ENCODE results near the gene SOS2.

Gene SOS2

DNA sequence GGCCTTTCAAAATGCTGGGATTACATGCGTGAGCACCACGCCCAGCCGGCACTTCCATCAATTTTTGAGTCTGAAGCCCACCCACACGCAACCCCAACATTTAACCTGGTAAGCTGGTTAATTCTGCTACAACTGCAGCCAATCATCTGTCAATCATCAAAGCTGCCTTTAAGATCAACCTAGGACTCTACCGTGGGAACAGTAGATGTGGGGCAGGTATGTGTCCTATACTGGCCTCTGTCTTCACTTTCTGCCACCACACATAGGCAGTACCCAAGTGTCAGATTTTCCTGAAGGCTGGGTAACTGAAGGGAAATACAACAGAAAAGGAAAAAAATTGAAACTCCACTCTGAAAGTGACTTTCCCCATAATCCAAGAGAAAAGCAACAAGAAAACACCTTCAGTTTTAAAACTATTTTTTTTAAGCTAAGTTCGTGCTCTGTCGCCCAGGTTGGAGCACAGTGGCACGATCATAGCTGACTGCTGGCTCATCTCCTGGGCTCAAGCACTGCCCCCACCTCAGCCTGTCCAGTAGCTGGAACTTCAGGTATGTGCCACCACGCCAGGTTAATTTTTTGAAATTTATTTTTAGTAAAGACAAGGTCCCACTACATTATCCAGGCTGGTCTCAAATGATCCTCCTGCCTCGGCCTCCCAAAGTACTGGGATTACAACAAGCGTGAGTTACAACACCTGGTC lies 137.2 kb downstream of the SOS2 start:
- TF ChIP-seq, protein P1, sequence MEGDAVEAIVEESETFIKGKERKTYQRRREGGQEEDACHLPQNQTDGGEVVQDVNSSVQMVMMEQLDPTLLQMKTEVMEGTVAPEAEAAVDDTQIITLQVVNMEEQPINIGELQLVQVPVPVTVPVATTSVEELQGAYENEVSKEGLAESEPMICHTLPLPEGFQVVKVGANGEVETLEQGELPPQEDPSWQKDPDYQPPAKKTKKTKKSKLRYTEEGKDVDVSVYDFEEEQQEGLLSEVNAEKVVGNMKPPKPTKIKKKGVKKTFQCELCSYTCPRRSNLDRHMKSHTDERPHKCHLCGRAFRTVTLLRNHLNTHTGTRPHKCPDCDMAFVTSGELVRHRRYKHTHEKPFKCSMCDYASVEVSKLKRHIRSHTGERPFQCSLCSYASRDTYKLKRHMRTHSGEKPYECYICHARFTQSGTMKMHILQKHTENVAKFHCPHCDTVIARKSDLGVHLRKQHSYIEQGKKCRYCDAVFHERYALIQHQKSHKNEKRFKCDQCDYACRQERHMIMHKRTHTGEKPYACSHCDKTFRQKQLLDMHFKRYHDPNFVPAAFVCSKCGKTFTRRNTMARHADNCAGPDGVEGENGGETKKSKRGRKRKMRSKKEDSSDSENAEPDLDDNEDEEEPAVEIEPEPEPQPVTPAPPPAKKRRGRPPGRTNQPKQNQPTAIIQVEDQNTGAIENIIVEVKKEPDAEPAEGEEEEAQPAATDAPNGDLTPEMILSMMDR (conservative IDR thresholded peaks at IDR 0.05; ENCODE audit: low read depth, low read length): no peak
- H3K4me3 ChIP-seq (ENCODE audit: low read depth, low read length): no peak overlapping the region
- DNase-seq (ENCODE audit: low read depth): no peak

DNA sequence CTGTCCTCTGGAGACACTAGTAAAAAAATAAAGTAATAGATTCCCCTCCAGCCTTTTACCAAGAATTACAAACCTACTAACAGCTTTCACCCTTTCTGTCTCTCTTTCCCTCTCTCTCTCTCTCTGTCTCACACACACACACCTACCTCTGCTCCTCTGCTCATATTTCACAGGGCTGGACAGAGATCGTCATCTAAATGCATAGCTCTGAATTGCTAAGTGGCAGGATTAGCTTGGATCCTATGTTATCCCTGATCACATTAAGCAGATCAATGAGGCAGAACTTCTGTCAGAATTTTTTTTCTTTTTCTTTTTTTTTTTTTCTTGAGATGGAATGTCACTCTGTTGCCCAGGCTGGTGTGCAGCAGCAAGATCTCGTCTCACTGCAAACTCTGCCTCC lies 137.9 kb downstream of the SOS2 start:
- DNase-seq (ENCODE audit: low read depth): no peak
- no peak overlapping the region for H3K4me3 ChIP-seq (ENCODE audit: low read depth, low read length)
- TF ChIP-seq, protein P1 (conservative IDR thresholded peaks at IDR 0.05; ENCODE audit: low read depth, low read length): no peak

DNA sequence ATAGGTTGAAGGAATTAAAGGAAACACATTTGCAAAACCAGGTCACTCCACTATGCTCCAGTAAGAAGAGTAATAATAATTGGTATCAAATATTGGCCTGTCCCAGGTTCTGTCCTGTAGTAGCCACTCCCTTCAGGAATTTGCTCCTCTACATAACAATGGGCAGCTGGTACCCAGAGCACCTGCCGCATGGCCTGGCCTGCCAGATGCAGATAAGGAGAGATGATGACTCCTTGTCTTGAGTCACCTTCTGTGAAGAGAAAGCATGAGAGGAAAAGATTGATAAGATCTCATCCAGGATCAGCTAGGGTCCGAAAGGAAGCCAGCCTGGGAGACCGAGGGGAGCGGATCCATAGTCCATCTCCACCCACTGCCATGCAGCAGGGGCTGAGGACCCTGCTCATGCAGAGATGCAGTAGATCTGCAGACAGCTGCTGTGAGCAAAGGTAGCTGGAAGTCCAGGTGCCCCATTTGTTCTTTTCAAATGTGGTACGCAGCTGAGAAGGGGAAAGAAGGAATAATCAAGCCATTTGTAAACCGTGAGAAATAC lies 139.3 kb downstream of the SOS2 start:
- no peak overlapping the region for H3K4me3 ChIP-seq (ENCODE audit: low read depth, low read length)
- no peak for DNase-seq (ENCODE audit: low read depth)
- TF ChIP-seq, protein P1 (conservative IDR thresholded peaks at IDR 0.05; ENCODE audit: low read depth, low read length): no peak

DNA sequence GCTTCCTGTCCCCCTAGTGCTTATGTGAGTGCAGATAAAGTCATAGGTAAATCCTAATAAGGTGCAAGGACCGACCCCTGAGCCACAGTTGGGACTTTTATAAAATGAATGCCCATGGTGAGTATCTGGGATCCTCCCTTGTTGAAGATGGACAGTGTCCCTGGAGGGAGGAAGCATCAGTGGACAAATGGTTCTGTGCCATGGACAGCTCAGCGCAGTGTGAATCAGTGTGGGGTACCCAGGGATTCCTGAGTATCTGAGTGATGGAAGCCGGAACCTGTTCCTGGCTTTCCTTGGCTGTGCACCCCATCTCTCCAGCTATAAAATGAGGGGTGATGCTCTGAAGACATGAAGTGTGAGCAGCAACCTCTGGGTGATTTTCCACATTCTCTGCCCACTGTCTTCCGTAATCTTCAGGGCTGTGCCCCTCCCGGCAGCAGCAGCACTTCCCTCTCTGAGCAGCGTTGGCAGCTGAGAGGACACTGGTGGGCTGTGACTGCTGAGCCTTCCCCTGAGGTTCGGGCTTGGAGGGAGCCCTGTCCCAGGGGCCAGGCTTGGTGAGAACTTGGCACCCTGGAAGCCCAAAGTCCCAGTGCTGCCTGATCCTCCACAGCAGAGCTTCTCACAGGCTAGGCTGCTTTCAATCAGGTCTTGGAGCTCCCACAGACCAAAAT lies 140.0 kb downstream of the SOS2 start:
- no peak overlapping the region for H3K4me3 ChIP-seq (ENCODE audit: low read depth, low read length)
- TF ChIP-seq, protein P1 (conservative IDR thresholded peaks at IDR 0.05; ENCODE audit: low read depth, low read length): no peak
- DNase-seq (ENCODE audit: low read depth): no peak

DNA sequence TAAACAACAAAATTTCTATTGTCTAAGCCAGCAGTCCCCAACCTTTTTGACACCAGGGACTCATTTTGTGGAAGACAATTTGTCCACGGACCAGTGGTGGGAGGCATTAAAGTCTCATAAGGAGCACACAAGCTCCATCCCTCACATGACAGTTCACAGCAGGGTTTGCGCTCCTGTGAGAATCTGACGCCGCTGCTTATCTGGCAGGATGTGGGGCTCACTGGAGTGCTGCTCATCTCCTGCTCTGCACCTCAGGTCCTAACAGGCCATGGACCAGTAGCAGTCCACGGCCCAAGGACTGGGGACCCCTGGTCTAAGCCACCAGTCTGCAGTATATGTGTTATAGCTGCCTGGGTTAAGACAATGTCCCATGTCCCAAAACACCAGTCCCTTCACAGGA lies 142.2 kb downstream of the SOS2 start:
- no peak for DNase-seq (ENCODE audit: low read depth)
- TF ChIP-seq, protein P1 (conservative IDR thresholded peaks at IDR 0.05; ENCODE audit: low read depth, low read length): no peak

DNA sequence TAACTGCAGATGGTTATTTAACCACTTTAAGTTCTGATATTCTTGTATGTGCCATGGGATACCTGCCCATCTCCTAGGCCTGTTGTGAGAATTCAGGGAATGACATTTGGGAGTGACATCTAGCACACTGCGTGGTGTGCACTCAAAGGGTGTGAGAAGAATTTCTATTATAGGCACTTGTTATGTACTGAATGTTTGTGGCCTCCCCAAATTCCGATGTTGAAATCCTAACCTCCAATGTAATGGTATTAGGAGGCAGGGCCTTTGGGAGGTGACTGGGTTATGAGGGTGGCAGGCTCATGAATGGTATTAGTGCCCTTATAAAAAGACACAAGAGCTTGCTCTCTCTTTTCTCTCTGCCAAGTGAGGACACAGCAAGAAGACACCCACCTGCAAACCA lies 142.6 kb downstream of the SOS2 start:
- H3K4me3 ChIP-seq (ENCODE audit: low read depth, low read length): no peak overlapping the region
- peak; percentile 13 for DNase-seq (ENCODE audit: low read depth)
- TF ChIP-seq, protein P1 (conservative IDR thresholded peaks at IDR 0.05; ENCODE audit: low read depth, low read length): no peak

More for the DNA sequence above, 142.2 kb downstream of the SOS2 start:
- H3K4me3 ChIP-seq (ENCODE audit: low read depth, low read length): no peak overlapping the region

All from choroid plexus epithelial cell (primary cell).